ENCODE data around the gene ADCYAP1R1. TPM values are rescaled to one million over a fixed set of nuclear protein-coding genes. Genes with fewer than 3 reads are reported as not detected.

Gene ADCYAP1R1
- total and polyA plus RNA-seq, 11 donors, result 0.42 to 7.7 (median 1.6) TPM

DNA sequence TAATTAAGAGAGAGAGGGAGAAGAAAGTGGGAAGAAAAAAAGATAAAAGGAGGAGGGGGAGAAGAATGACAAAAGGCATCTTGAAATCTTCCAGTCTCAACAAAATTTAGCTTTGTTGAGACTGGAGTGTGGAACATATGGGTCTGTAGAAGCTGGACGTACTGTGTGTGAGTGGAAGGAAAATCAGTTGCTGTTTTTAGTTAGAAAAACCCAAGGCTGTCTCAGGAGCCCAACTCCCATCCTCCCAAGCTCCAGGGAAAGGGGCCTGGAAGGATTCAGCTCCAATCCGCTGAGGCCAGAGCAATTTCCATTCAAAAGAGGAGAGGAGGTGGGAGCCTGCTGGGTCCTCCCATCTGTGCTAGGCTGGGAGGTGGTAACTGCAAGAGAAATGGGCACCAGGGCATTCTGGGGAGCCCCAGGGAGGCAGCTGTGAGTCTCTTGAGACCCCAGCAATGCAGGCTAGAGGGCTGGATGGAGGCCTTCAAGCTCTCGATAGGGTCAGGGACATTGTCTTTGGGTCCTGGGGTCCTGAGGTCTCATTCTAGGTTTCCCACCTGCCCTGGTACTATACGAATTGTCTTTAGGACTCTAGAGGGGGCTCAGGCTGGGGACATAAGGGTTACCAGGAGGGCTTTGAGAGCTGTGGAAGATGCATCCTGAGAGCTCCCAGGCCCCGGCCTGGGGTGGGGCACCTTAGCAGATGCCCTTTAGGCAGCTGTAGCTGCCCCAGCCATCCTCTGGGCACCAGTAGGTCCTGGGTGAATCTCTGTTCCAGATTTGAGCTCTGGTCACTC is 21.4 kb downstream of the ADCYAP1R1 start:
- intact Hi-C loops (cut with DNase I), result loop anchor here in 1 of 10 donors (2.0 kb wide), 1 partner anchor 49 kb away; no protein-coding TSS in a partner anchor
- WGBS, 4 donors, result 78 to 91% (median 87%) methylated on average over 3 to 5 of the region's 5 CpGs
- no peaks in the 10 kb centered on the region for H3K36me3 ChIP-seq

DNA sequence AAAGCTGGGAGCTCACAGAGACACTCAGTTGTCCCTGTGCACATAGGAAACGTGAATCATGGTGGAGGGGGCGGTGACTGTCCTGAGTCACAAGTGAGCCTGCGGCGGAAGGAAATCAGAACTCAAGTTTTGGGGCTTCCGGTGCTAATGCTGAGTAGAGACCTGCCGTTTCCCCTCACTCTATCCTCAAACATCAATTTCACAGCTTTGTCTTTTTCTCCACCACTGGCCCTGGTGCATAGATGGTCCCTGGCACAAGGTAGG is 21.9 kb downstream of the ADCYAP1R1 start:
- TF ChIP-seq POLR2A (IDR thresholded peaks at IDR 0.05), result no peak
- TF ChIP-seq, protein P1, sequence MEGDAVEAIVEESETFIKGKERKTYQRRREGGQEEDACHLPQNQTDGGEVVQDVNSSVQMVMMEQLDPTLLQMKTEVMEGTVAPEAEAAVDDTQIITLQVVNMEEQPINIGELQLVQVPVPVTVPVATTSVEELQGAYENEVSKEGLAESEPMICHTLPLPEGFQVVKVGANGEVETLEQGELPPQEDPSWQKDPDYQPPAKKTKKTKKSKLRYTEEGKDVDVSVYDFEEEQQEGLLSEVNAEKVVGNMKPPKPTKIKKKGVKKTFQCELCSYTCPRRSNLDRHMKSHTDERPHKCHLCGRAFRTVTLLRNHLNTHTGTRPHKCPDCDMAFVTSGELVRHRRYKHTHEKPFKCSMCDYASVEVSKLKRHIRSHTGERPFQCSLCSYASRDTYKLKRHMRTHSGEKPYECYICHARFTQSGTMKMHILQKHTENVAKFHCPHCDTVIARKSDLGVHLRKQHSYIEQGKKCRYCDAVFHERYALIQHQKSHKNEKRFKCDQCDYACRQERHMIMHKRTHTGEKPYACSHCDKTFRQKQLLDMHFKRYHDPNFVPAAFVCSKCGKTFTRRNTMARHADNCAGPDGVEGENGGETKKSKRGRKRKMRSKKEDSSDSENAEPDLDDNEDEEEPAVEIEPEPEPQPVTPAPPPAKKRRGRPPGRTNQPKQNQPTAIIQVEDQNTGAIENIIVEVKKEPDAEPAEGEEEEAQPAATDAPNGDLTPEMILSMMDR (IDR thresholded peaks at IDR 0.05), result no peak
- Histone ChIP-seq H3K27ac (peak overlapping the region in 4 of 12 donors; percentile 9 to 37 (median 23)), H3K36me3 (no peaks in the 10 kb centered on the region), H3K4me3 (no peak overlapping the region), H3K9me3 (no peaks in the 10 kb centered on the region), H3K27me3 (no peaks in the 10 kb centered on the region), H3K4me1 (peaks cover 0 to 18% (median 4%) of the 10 kb centered on the region in 12 donors)
- ATAC-seq (peak in 2 of 4 donors; percentile 32 to 67), DNase-seq (peak in 2 of 5 donors; percentile 21 to 43)
- intact Hi-C loops (cut with DNase I), result no loop called here
- WGBS, 4 donors, result 70 to 81% (median 76%) methylated on average over 6 of the region's 6 CpGs

More for the DNA sequence above, 21.4 kb downstream of the ADCYAP1R1 start:
- H3K27ac ChIP-seq, result peak overlapping the region in 3 of 12 donors; percentile 4 to 37 (median 7)
- no peaks in the 10 kb centered on the region for H3K27me3 ChIP-seq
- no peaks in the 10 kb centered on the region for H3K9me3 ChIP-seq
- H3K4me1 ChIP-seq, result peaks cover 0 to 18% (median 4%) of the 10 kb centered on the region in 12 donors
- no peak overlapping the region for H3K4me3 ChIP-seq
- peak in 2 of 5 donors; percentile 20 to 41 for DNase-seq
- no peak for ATAC-seq
- no peak for TF ChIP-seq POLR2A (IDR thresholded peaks at IDR 0.05)
- TF ChIP-seq, protein P1 (IDR thresholded peaks at IDR 0.05), result no peak

DNA sequence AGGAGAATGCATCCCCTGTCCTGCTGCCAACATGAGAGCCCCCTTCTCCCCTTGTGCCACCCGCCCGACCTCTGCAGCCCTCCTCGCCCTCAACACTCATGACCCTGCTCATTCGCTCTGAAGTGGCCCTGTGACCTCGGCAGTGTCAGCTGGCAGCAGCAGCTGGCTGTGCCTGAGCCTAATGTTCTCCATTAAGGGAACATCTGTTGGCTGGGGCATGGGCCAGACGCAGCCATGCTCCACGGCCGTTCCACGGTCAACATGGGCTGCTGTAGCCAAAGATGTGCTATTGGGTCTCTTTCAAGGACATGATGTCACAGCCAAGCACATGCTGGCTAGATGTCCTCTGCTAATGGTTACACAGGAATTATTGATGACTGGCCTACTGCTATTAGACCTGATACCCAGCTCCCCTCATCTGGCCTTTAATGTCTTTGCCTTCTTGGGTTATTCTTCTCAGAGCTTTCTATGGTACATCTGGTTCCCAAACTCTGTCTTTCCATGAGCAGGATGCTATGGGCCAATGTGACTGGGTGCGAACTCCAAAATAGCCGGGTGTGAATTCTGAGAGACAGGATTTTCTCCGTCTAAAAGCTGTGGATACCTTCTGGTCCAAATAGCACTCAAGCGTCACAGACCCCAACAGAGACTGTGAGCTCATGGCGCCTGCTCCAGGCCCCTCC is 22.4 kb downstream of the ADCYAP1R1 start:
- 77 to 88% (median 85%) methylated on average over 14 of the region's 14 CpGs for WGBS, 4 donors

More for the DNA sequence above, 22.4 kb downstream of the ADCYAP1R1 start:
- Histone ChIP-seq H3K27me3 (peaks cover 0 to 4% (median 0%) of the 10 kb centered on the region in 9 donors), H3K4me1 (peaks cover 0 to 18% (median 4%) of the 10 kb centered on the region in 12 donors), H3K4me3 (no peak overlapping the region), H3K27ac (peak overlapping the region in 5 of 12 donors; percentile 9 to 50 (median 28)), H3K36me3 (no peaks in the 10 kb centered on the region), H3K9me3 (no peaks in the 10 kb centered on the region)
- ATAC-seq (peak; percentile 43 to 79 (median 58)), DNase-seq (peak in 4 of 5 donors; percentile 30 to 81 (median 68))
- intact Hi-C loops (cut with DNase I), result no loop called here
- TF ChIP-seq, protein P1 (IDR thresholded peaks at IDR 0.05), result no peak
- no peak for TF ChIP-seq POLR2A (IDR thresholded peaks at IDR 0.05)
